ENCODE data around the gene CPN1. TPM values are rescaled to one million over a fixed set of nuclear protein-coding genes. Genes with fewer than 3 reads are reported as not detected.
"Not testable (repeated sequence)": the region's sequence is repeated elsewhere in the genome, so short reads cannot be mapped to it uniquely, and the experiment has no call there.

CPN1 gene
- total RNA-seq (2022) (not detected in 2 replicates), Bru-seq, nascent RNA (not detected), BruChase-seq, experiment 1, labeled RNA remaining after a 6-hour chase (percentile 4 among the genes with signal in this experiment), BruChase-seq, experiment 2, labeled RNA remaining after a 2-hour chase (not detected)
- long read RNA-seq, result 0 reads

DNA sequence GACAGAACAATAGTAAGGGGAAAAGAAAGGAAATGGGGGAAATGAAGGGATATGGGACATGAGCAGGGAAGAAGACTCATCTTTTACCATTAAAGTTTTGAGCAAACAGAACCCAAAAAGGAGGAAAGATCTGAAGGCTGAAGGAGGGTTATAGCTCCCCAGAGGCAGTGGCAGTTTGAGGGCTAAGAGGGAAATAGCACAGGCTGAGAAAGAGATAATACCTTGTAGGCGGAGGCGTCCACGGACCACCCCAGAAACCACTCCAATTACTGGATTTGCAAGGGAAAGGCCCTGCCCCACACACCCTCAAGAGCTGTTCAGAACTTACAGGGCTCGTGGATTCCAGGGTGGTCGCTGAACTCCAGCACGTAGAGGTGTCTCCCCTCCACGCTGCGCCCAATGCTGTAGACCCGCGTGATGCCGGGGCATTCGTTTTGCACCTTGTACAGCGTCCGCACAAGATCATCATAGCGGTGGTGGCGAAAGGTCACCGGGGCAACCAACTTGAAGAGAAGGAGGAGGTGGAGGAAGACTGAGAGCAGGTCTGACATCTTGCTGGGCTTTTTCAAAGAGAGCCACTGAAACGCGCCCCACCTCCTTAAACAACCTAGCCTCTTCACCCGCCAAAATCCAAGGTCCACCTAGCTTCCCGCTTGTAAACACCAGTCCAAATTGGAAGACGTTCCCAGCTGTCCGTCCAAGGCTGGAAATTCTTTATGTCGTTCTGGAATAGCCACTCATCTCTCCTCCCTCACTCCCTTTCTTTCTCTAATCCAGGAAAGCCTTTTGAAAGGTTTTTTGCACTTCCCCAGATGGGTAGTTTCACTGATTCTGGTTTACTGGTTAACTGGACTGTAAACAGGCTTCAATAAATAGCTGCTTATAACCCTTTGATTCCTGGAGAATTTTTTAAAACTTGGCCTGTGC lies at the start of gene CPN1:
Gene CPN1 (minus strand): TSS at position 795 of the 927 bp plus-strand sequence. CDS start 244 bp downstream, at position 551.
- TF ChIP-seq, protein P1, sequence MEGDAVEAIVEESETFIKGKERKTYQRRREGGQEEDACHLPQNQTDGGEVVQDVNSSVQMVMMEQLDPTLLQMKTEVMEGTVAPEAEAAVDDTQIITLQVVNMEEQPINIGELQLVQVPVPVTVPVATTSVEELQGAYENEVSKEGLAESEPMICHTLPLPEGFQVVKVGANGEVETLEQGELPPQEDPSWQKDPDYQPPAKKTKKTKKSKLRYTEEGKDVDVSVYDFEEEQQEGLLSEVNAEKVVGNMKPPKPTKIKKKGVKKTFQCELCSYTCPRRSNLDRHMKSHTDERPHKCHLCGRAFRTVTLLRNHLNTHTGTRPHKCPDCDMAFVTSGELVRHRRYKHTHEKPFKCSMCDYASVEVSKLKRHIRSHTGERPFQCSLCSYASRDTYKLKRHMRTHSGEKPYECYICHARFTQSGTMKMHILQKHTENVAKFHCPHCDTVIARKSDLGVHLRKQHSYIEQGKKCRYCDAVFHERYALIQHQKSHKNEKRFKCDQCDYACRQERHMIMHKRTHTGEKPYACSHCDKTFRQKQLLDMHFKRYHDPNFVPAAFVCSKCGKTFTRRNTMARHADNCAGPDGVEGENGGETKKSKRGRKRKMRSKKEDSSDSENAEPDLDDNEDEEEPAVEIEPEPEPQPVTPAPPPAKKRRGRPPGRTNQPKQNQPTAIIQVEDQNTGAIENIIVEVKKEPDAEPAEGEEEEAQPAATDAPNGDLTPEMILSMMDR (IDR thresholded peaks at IDR 0.05; ENCODE audit: unreplicated experiment), result no peak
- DNase-seq, result no peak
- CTCF ChIA-PET, result interaction anchor here (1.2 kb wide), 1 partner anchor 236 kb away, joined by 3 read pairs; no protein-coding TSS in a partner anchor
- Mint-ChIP-seq H3K9me3 (ENCODE audit: low read depth, unreplicated experiment) (no peaks in the 10 kb centered on the region), H3K36me3 (ENCODE audit: insufficient read depth, unreplicated experiment) (no peaks in the 10 kb centered on the region), H3K4me3 (ENCODE audit: low read depth, unreplicated experiment) (no peak within 1 kb of the TSS), H3K4me1 (ENCODE audit: low read depth, unreplicated experiment) (no peaks in the 10 kb centered on the region), H3K27ac (ENCODE audit: unreplicated experiment) (no peak within 1 kb of the TSS), H3K27me3 (ENCODE audit: unreplicated experiment) (peaks cover 53% of the 10 kb centered on the region)
- BruUV-seq (replicated peaks), result no TSS peak
- intact Hi-C loops (cut with micrococcal nuclease; ENCODE audit: unreplicated experiment), result no loop called here

DNA sequence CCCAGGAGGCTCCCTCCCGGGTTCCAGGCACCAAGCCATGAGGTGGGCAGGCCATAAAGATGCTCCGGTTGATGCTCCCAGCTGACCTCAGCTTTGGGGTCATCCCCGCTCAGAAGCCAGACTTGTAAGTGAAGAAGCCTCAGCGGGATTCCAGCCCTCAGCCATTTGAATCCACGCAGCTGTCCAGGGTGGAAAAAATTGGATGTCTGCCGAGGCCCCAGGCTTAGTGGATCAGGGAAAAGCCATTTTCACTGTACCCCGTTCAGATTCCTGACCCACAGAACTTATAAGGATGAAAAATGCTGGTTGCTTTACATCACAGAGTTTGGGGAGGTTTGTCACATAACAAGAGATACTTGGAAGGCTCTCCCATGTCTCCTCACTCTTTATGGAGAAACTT lies 49.2 kb upstream of the CPN1 start:
- CTCF ChIA-PET, result no interaction called here
- no TSS peak for BruUV-seq (replicated peaks)
- Mint-ChIP-seq H3K9me3 (ENCODE audit: low read depth, unreplicated experiment) (peaks cover 2% of the 10 kb centered on the region), H3K36me3 (ENCODE audit: insufficient read depth, unreplicated experiment) (no peaks in the 10 kb centered on the region), H3K27me3 (ENCODE audit: unreplicated experiment) (peaks cover 24% of the 10 kb centered on the region), H3K4me1 (ENCODE audit: low read depth, unreplicated experiment) (no peaks in the 10 kb centered on the region), H3K27ac (ENCODE audit: unreplicated experiment) (no peak overlapping the region), H3K4me3 (ENCODE audit: low read depth, unreplicated experiment) (no peak overlapping the region)
- intact Hi-C loops (cut with micrococcal nuclease; ENCODE audit: unreplicated experiment), result no loop called here
- no peak for DNase-seq
- TF ChIP-seq, protein P1 (IDR thresholded peaks at IDR 0.05; ENCODE audit: unreplicated experiment), result no peak

DNA sequence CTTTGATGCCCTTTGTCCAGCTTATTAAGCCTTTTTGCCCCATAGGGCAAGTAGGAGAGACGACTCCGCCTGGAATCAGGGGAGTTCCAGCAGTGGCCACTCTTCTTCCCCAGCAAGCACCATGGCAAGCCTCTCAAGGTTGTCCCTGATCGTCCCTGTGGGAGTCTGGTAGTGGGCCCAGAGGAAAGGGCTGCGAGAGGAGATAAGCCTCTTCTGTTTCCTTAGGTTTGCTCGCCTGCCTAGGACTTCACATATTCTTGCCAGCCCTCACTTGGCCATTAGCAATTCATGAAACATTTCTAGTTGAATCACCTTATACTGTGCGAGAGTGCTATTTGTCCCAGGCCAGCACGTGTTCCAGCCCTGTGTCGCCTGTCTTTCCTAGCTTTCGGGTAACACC lies 47.8 kb upstream of the CPN1 start:
- no peaks in the 10 kb centered on the region for H3K36me3 Mint-ChIP-seq (ENCODE audit: insufficient read depth, unreplicated experiment)
- no peaks in the 10 kb centered on the region for H3K4me1 Mint-ChIP-seq (ENCODE audit: low read depth, unreplicated experiment)
- H3K4me3 Mint-ChIP-seq (ENCODE audit: low read depth, unreplicated experiment), result no peak overlapping the region
- CTCF ChIA-PET, result interaction anchor here (0.6 kb wide), 1 partner anchor 752 kb away, joined by 3 read pairs; no protein-coding TSS in a partner anchor
- intact Hi-C loops (cut with micrococcal nuclease; ENCODE audit: unreplicated experiment), result no loop called here
- peaks cover 2% of the 10 kb centered on the region for H3K9me3 Mint-ChIP-seq (ENCODE audit: low read depth, unreplicated experiment)
- H3K27me3 Mint-ChIP-seq (ENCODE audit: unreplicated experiment), result peaks cover 19% of the 10 kb centered on the region
- BruUV-seq (replicated peaks), result no TSS peak
- TF ChIP-seq, protein P1 (IDR thresholded peaks at IDR 0.05; ENCODE audit: unreplicated experiment), result no peak
- H3K27ac Mint-ChIP-seq (ENCODE audit: unreplicated experiment), result no peak overlapping the region
- DNase-seq, result no peak

DNA sequence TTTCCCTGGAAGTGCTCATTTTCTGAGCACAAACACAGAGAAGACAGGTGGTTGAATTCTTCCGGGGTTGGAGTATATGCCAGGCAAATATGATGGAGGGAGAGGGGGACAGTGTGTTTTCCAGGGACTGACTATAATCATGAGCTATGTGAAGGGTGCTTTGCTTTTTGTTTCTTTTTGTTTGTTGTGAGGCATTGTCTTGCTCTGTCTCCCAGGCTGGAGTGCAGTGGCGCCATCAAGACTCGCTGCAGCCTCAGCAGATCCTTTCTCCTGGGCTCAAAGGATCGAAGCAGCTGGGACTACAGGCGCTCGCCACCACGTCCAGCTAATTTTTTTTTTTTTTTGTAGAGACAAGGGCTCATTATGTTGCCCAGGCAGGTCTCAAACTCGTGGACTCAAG lies 47.3 kb upstream of the CPN1 start:
- TF ChIP-seq, protein P1 (IDR thresholded peaks at IDR 0.05; ENCODE audit: unreplicated experiment), result no peak
- Mint-ChIP-seq H3K27me3 (ENCODE audit: unreplicated experiment) (peaks cover 24% of the 10 kb centered on the region), H3K9me3 (ENCODE audit: low read depth, unreplicated experiment) (peaks cover 2% of the 10 kb centered on the region), H3K27ac (ENCODE audit: unreplicated experiment) (no peak overlapping the region), H3K4me3 (ENCODE audit: low read depth, unreplicated experiment) (no peak overlapping the region), H3K36me3 (ENCODE audit: insufficient read depth, unreplicated experiment) (no peaks in the 10 kb centered on the region), H3K4me1 (ENCODE audit: low read depth, unreplicated experiment) (no peaks in the 10 kb centered on the region)
- no peak for DNase-seq
- CTCF ChIA-PET, result no interaction called here
- no TSS peak for BruUV-seq (replicated peaks)
- intact Hi-C loops (cut with micrococcal nuclease; ENCODE audit: unreplicated experiment), result no loop called here

DNA sequence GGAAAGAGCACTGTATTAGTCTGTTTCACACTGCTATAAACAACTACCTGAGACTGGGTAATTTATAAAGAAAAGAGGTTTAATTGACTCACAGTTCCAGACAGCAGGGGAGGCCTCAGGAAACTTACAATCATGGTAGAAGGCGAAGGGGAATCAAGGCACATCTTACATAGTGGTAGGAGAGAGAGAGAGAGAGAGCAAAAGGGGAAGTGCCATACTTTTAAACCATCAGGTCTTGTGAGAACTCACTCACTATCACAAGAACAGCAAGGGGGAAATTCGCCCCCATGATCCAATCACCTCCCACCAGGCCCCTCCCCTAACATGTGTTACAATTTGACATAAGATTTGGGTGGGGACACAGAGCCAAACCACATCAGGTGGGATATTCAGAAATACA lies 43.7 kb upstream of the CPN1 start:
- H3K9me3 Mint-ChIP-seq (ENCODE audit: low read depth, unreplicated experiment); H3K4me1 Mint-ChIP-seq (ENCODE audit: low read depth, unreplicated experiment); H3K36me3 Mint-ChIP-seq (ENCODE audit: insufficient read depth, unreplicated experiment); H3K4me3 Mint-ChIP-seq (ENCODE audit: low read depth, unreplicated experiment); BruUV-seq (replicated peaks); intact Hi-C loops (cut with micrococcal nuclease; ENCODE audit: unreplicated experiment); DNase-seq; H3K27ac Mint-ChIP-seq (ENCODE audit: unreplicated experiment); CTCF ChIA-PET: not testable (repeated sequence)
- peaks cover 43% of the 10 kb centered on the region for H3K27me3 Mint-ChIP-seq (ENCODE audit: unreplicated experiment)
